ENCODE measurements around the gene NOTUM. TPM values are rescaled to one million over a fixed set of nuclear protein-coding genes. Genes with fewer than 3 reads are reported as not detected.

Gene NOTUM
- total RNA-seq, 1 experiment from 2014 or later: not detected

- no peaks in the 10 kb centered on the region for H3K36me3 ChIP-seq (ENCODE audit: insufficient read depth, low read length, poor library complexity, severe bottlenecking)
- POLR2A ChIA-PET (ENCODE audit: low non-redundant PET): no interaction called here
- no TSS peak for BruUV-seq (replicated peaks)
- H3K27me3 ChIP-seq (replicated peaks; ENCODE audit: insufficient read depth, low read depth, low read length, poor library complexity): no peaks in the 10 kb centered on the region
- CTCF ChIA-PET: no interaction called here
- H3K4me3 ChIP-seq (ENCODE audit: low read depth, low read length, poor library complexity, severe bottlenecking): no peak overlapping the region
- peaks cover 4% of the 10 kb centered on the region for H3K4me1 ChIP-seq (ENCODE audit: insufficient read depth, low read length, poor library complexity, severe bottlenecking)
- DNase-seq (ENCODE audit: low spot score): no peak
- intact Hi-C loops (cut with micrococcal nuclease; ENCODE audit: unreplicated experiment): no loop called here
- TF ChIP-seq EZH2 (IDR thresholded peaks at IDR 0.05; ENCODE audit: borderline replicate concordance, low read depth, low read length, poor library complexity, severe bottlenecking) (no peak), CTCF (conservative IDR thresholded peaks at IDR 0.05; ENCODE audit: low read depth, low read length) (no peak)
- no peaks in the 10 kb centered on the region for H3K9me3 ChIP-seq (ENCODE audit: low read depth, low read length, poor library complexity, severe bottlenecking)
- no peak overlapping the region for H3K27ac ChIP-seq (ENCODE audit: low read depth, low read length, poor library complexity, severe bottlenecking)
Observed at GRCh38 chr17:81942167-81942553, 18.8 kb downstream of the NOTUM start.

- Histone ChIP-seq H3K36me3 (ENCODE audit: insufficient read depth, low read length, poor library complexity, severe bottlenecking) (no peaks in the 10 kb centered on the region), H3K4me1 (ENCODE audit: insufficient read depth, low read length, poor library complexity, severe bottlenecking) (peaks cover 4% of the 10 kb centered on the region), H3K4me3 (ENCODE audit: low read depth, low read length, poor library complexity, severe bottlenecking) (no peak overlapping the region), H3K9me3 (ENCODE audit: low read depth, low read length, poor library complexity, severe bottlenecking) (no peaks in the 10 kb centered on the region), H3K27ac (ENCODE audit: low read depth, low read length, poor library complexity, severe bottlenecking) (no peak overlapping the region), H3K27me3 (replicated peaks; ENCODE audit: insufficient read depth, low read depth, low read length, poor library complexity) (no peaks in the 10 kb centered on the region)
- ChIA-PET CTCF (no interaction called here), POLR2A (ENCODE audit: low non-redundant PET) (no interaction called here)
- TF ChIP-seq CTCF (conservative IDR thresholded peaks at IDR 0.05; ENCODE audit: low read depth, low read length) (no peak), EZH2 (IDR thresholded peaks at IDR 0.05; ENCODE audit: borderline replicate concordance, low read depth, low read length, poor library complexity, severe bottlenecking) (no peak)
- intact Hi-C loops (cut with micrococcal nuclease; ENCODE audit: unreplicated experiment): no loop called here
- BruUV-seq (replicated peaks): no TSS peak
- DNase-seq (ENCODE audit: low spot score): no peak
Observed at GRCh38 chr17:81941484-81942166, 19.4 kb downstream of the NOTUM start.

- Histone ChIP-seq H3K9me3 (ENCODE audit: low read depth, low read length, poor library complexity, severe bottlenecking) (no peaks in the 10 kb centered on the region), H3K27ac (ENCODE audit: low read depth, low read length, poor library complexity, severe bottlenecking) (no peak overlapping the region), H3K4me1 (ENCODE audit: insufficient read depth, low read length, poor library complexity, severe bottlenecking) (peaks cover 4% of the 10 kb centered on the region), H3K4me3 (ENCODE audit: low read depth, low read length, poor library complexity, severe bottlenecking) (no peak overlapping the region), H3K27me3 (replicated peaks; ENCODE audit: insufficient read depth, low read depth, low read length, poor library complexity) (no peaks in the 10 kb centered on the region), H3K36me3 (ENCODE audit: insufficient read depth, low read length, poor library complexity, severe bottlenecking) (no peaks in the 10 kb centered on the region)
- POLR2A ChIA-PET (ENCODE audit: low non-redundant PET): no interaction called here
- intact Hi-C loops (cut with micrococcal nuclease; ENCODE audit: unreplicated experiment): no loop called here
- no peak for DNase-seq (ENCODE audit: low spot score)
- CTCF ChIA-PET: no interaction called here
- BruUV-seq (replicated peaks): no TSS peak
- TF ChIP-seq CTCF (conservative IDR thresholded peaks at IDR 0.05; ENCODE audit: low read depth, low read length): no peak
- no peak for TF ChIP-seq EZH2 (IDR thresholded peaks at IDR 0.05; ENCODE audit: borderline replicate concordance, low read depth, low read length, poor library complexity, severe bottlenecking)
Observed at GRCh38 chr17:81940538-81941483, 20.2 kb downstream of the NOTUM start.

Data from A673 (cell line).